Measurements from ENCODE around the gene TAAR1.
"Not testable (repeated sequence)": the region's sequence is repeated elsewhere in the genome, so short reads cannot be mapped to it uniquely, and the experiment has no call there.

Gene TAAR1

DNA sequence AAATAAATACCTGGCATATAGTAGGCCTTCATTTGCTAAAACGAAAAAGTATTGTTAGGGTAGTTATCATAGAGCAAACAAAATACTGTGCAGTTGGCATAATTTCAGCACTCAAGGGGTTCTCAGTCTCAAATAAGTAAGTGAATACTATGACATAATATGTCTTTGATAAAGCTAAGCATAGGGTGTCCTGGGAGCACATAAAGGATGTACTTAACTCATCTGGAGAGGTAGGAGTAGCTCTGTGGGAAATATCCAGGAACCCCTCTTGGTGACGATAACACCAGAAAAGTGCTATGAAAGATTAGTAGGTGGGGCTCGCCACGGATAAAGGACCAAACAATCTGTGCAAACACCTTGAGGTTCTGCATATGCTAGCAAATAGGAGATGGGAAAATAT, 31.7 kb upstream of the TAAR1 start:
- no peak for TF ChIP-seq CTCF (IDR thresholded peaks at IDR 0.05)
- no peak overlapping the region for H3K4me3 ChIP-seq
- DNase-seq (ENCODE audit: low spot score), result no peak
- no peak overlapping the region for H3K27ac ChIP-seq

GRCh38 chr6:132687306-132687705, 28.3 kb upstream of the TAAR1 start:
- no peak for DNase-seq (ENCODE audit: low spot score)
- no peak overlapping the region for H3K4me3 ChIP-seq
- no peak overlapping the region for H3K27ac ChIP-seq
- TF ChIP-seq CTCF (IDR thresholded peaks at IDR 0.05), result no peak

DNA sequence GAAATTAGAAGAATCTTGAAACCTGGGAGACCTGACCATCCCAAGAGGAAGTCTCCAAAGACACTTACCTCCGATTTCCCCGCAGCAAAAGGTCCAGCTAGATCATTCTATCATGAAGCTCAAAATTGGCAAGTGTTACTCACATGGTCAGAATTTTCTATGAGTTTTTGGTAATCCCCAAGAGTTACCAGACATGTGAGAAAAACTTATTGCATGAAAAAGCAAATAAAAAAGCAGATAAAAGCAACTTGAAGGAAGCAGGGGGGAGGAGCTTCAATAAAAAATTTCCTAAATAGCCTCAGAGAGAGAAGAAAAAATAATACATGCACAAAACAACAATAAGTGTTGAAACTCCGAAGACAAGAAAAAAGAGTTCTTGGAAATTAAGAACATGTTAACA, 27.5 kb upstream of the TAAR1 start:
- no peak overlapping the region for H3K4me3 ChIP-seq
- no peak for TF ChIP-seq CTCF (IDR thresholded peaks at IDR 0.05)
- H3K27ac ChIP-seq, result no peak overlapping the region
- DNase-seq (ENCODE audit: low spot score), result no peak

GRCh38 chr6:132685009-132685408, 26.0 kb upstream of the TAAR1 start:
- Histone ChIP-seq H3K4me3 (no peak overlapping the region), H3K27ac (no peak overlapping the region)
- no peak for DNase-seq (ENCODE audit: low spot score)
- TF ChIP-seq CTCF (IDR thresholded peaks at IDR 0.05), result no peak

- H3K27ac ChIP-seq, result no peak overlapping the region
- TF ChIP-seq CTCF (IDR thresholded peaks at IDR 0.05), result no peak
- DNase-seq (ENCODE audit: low spot score), result no peak
Measured at GRCh38 chr6:132684272-132684671, 25.3 kb upstream of the TAAR1 start.

GRCh38 chr6:132683543-132683942, 24.6 kb upstream of the TAAR1 start:
- TF ChIP-seq CTCF (IDR thresholded peaks at IDR 0.05), result no peak
- no peak for DNase-seq (ENCODE audit: low spot score)
- no peak overlapping the region for H3K27ac ChIP-seq
- no peak overlapping the region for H3K4me3 ChIP-seq

More at GRCh38 chr6:132684272-132684671, 25.3 kb upstream of the TAAR1 start:
- H3K4me3 ChIP-seq, result no peak overlapping the region

DNA sequence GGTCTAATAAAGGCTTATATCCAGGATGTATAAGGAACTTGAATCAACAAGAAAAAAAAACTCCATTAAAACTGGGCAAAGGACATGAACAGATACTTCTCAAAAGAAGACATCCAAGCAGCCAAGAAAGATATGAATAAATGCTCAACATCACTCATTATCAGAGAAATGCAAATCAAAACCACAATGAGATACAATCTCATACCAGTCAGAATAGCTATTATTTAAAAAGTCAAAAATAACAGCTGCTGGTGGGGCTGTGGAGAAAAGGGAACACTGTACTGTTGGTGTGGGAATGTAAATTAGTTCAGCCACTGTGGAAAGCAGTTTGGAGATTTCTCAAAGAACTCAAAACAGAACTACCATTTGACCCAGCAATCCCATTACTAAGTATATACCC, 20.1 kb upstream of the TAAR1 start:
- DNase-seq (ENCODE audit: low spot score); H3K27ac ChIP-seq; H3K4me3 ChIP-seq: not testable (repeated sequence)

DNA sequence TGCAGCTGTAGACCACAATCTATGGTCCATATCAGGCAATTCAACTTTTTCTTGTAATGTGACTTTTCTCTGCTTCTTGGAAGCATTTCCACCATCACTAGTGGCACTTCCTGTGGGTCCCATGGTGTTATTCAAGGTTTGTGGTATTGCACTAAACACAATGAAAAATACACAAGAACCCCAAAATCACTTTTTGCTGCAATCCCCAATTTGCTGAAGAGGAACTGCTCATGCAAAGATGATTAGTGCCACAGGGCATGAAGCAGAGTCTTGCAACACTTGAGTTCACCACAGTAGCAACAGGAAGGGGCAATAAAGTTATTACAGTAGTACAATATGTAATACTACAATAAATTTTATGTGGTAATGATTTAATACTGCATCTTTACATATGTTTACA, 16.8 kb upstream of the TAAR1 start:
- no peak for DNase-seq (ENCODE audit: low spot score)

More for the DNA sequence above, 16.8 kb upstream of the TAAR1 start:
- Histone ChIP-seq H3K27ac (no peak overlapping the region), H3K4me3 (no peak overlapping the region)
- no peak for TF ChIP-seq CTCF (IDR thresholded peaks at IDR 0.05)

Data from coronary artery (tissue), 2 donors.